ENCODE results near the gene TET3. TPM values are rescaled to one million over a fixed set of nuclear protein-coding genes. Genes with fewer than 3 reads are reported as not detected.
"Not testable (repeated sequence)": the region's sequence is repeated elsewhere in the genome, so short reads cannot be mapped to it uniquely, and the experiment has no call there.

Gene TET3
- polyA plus RNA-seq, 1 of the 3 experiments (the other 2 are of a cell fraction): 1.6 TPM

DNA sequence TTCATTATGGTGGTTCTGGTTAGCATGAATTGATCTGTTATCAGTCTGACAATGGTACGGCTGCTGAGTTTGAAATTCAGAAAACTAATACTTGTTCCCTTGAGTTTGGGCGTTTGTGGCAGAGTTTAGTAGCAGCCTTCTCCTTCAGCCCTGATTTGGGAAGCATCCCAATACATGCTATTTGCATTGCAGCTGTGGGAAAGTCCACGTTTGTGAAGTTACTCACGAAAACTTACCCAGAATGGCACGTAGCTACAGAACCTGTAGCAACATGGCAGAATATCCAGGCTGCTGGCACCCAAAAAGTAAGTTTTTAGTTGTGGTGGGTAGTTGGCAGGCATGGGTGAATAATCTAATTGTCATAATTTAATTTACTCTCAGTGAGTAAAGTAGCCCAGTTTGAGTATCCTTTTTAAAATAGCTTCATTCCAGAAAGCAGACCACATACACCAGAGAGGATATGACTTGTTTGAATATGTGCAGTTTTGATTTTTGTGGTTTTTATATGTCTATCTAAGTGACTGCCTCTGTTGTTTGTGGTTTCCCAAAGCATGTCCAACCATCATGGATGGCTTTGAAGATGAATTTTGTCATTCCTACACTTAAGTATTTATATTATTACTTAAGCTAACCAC, 45.9 kb upstream of the TET3 start (continued):
- TF ChIP-seq MXI1 (IDR thresholded peaks at IDR 0.05; ENCODE audit: low read depth, low read length): 0 out of 2 replicates have a peak, but pooled peaks have one; percentile 23
- TF ChIP-seq YY1 (IDR thresholded peaks at IDR 0.05; ENCODE audit: low read depth): no peak
- peak; percentile 68 for TF ChIP-seq JUND (IDR thresholded peaks at IDR 0.05)
- no peak for TF ChIP-seq GABPA (IDR thresholded peaks at IDR 0.05; ENCODE audit: low read depth)
- no peak for TF ChIP-seq RCOR1 (IDR thresholded peaks at IDR 0.05; ENCODE audit: low read length)
- TF ChIP-seq, protein P1, sequence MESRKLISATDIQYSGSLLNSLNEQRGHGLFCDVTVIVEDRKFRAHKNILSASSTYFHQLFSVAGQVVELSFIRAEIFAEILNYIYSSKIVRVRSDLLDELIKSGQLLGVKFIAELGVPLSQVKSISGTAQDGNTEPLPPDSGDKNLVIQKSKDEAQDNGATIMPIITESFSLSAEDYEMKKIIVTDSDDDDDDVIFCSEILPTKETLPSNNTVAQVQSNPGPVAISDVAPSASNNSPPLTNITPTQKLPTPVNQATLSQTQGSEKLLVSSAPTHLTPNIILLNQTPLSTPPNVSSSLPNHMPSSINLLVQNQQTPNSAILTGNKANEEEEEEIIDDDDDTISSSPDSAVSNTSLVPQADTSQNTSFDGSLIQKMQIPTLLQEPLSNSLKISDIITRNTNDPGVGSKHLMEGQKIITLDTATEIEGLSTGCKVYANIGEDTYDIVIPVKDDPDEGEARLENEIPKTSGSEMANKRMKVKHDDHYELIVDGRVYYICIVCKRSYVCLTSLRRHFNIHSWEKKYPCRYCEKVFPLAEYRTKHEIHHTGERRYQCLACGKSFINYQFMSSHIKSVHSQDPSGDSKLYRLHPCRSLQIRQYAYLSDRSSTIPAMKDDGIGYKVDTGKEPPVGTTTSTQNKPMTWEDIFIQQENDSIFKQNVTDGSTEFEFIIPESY (IDR thresholded peaks at IDR 0.05; ENCODE audit: borderline replicate concordance, low read depth): no peak; the same call in 1 of the 2 replicates
- TF ChIP-seq, protein P2, sequence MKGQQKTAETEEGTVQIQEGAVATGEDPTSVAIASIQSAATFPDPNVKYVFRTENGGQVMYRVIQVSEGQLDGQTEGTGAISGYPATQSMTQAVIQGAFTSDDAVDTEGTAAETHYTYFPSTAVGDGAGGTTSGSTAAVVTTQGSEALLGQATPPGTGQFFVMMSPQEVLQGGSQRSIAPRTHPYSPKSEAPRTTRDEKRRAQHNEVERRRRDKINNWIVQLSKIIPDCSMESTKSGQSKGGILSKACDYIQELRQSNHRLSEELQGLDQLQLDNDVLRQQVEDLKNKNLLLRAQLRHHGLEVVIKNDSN (IDR thresholded peaks at IDR 0.05; ENCODE audit: borderline replicate concordance, low read depth): no peak
- no peak for TF ChIP-seq CHD2 (IDR thresholded peaks at IDR 0.05; ENCODE audit: low read length, partially characterized antibody)
- TF ChIP-seq NFIC (IDR thresholded peaks at IDR 0.05; ENCODE audit: borderline replicate concordance): peak; percentile 69; the same call in 1 of the 2 replicates
- peak; percentile 53; the same call in 1 of the 2 replicates for TF ChIP-seq POLR2AphosphoS5 (IDR thresholded peaks at IDR 0.05; ENCODE audit: low read depth, low read length)
- TF ChIP-seq FOXJ3 (CRISPR knock-in tag; IDR thresholded peaks at IDR 0.05): no peak
- peak; percentile 63 for TF ChIP-seq FOSL2 (IDR thresholded peaks at IDR 0.05; ENCODE audit: borderline replicate concordance, low read depth)
- no peak for TF ChIP-seq ELF1 (IDR thresholded peaks at IDR 0.05)

DNA sequence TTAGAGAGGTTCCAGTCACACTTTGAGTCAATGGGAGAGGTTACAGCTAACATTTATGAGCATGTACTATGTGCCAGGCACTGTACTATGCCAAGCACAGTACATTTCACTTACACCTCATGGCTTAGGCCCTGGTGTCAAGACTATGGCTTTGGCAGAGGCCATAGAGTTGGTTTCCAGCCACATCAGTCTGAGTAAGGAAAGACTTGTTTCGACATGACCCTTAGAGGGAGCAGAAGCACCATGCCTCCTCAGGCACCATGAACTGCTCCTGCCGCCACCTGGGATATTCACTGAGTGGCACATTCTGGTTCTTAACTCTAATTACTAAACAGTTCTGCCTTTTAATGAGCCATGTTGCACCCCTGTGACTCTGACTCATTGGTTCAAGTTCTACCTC, 45.3 kb upstream of the TET3 start:
- H3K4me3 ChIP-seq (ENCODE audit: low read depth in 2 of 2, low read length in 1 of 2): no peak overlapping the region
- peaks cover 100% of the 10 kb centered on the region for H4K20me1 ChIP-seq (ENCODE audit: insufficient read depth)
- no peak overlapping the region for H3K9ac ChIP-seq
- 100% methylated on average over 2 of the region's 2 CpGs for WGBS (ENCODE audit: low lambda C conversion rate)
- H3K9me2 ChIP-seq: no peaks in the 10 kb centered on the region
- peaks cover 36 to 43% of the 10 kb centered on the region in 2 experiments for H3K36me3 ChIP-seq (replicated peaks in 1 of 2; ENCODE audit: control insufficient read depth in 1 of 2, insufficient read depth in 2 of 2, low read length in 1 of 2)
- peak overlapping the region; percentile 58 to 69 for H3K27ac ChIP-seq (ENCODE audit: low read depth in 2 of 2, low read length in 1 of 2)
- TF ChIP-seq, protein P3, sequence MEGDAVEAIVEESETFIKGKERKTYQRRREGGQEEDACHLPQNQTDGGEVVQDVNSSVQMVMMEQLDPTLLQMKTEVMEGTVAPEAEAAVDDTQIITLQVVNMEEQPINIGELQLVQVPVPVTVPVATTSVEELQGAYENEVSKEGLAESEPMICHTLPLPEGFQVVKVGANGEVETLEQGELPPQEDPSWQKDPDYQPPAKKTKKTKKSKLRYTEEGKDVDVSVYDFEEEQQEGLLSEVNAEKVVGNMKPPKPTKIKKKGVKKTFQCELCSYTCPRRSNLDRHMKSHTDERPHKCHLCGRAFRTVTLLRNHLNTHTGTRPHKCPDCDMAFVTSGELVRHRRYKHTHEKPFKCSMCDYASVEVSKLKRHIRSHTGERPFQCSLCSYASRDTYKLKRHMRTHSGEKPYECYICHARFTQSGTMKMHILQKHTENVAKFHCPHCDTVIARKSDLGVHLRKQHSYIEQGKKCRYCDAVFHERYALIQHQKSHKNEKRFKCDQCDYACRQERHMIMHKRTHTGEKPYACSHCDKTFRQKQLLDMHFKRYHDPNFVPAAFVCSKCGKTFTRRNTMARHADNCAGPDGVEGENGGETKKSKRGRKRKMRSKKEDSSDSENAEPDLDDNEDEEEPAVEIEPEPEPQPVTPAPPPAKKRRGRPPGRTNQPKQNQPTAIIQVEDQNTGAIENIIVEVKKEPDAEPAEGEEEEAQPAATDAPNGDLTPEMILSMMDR (IDR thresholded peaks at IDR 0.05): peak; percentile 14; the same call in 1 of the 2 replicates
- TF ChIP-seq FOXJ3 (CRISPR knock-in tag; IDR thresholded peaks at IDR 0.05) (no peak), RAD21 (IDR thresholded peaks at IDR 0.05; ENCODE audit: low read length) (peak; percentile 14; the same call in 1 of the 2 replicates), EP300 (IDR thresholded peaks at IDR 0.05; ENCODE audit: borderline replicate concordance in 1 of 2, low read depth in 1 of 2, low read length in 1 of 2) (no peak)
- TF ChIP-seq, protein P4, sequence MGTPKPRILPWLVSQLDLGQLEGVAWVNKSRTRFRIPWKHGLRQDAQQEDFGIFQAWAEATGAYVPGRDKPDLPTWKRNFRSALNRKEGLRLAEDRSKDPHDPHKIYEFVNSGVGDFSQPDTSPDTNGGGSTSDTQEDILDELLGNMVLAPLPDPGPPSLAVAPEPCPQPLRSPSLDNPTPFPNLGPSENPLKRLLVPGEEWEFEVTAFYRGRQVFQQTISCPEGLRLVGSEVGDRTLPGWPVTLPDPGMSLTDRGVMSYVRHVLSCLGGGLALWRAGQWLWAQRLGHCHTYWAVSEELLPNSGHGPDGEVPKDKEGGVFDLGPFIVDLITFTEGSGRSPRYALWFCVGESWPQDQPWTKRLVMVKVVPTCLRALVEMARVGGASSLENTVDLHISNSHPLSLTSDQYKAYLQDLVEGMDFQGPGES (IDR thresholded peaks at IDR 0.05; ENCODE audit: low read depth, low read length): no peak
- TF ChIP-seq, protein P5, sequence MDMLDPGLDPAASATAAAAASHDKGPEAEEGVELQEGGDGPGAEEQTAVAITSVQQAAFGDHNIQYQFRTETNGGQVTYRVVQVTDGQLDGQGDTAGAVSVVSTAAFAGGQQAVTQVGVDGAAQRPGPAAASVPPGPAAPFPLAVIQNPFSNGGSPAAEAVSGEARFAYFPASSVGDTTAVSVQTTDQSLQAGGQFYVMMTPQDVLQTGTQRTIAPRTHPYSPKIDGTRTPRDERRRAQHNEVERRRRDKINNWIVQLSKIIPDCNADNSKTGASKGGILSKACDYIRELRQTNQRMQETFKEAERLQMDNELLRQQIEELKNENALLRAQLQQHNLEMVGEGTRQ (IDR thresholded peaks at IDR 0.05; ENCODE audit: borderline replicate concordance, low read depth, low read length): no peak
- peaks cover 25 to 36% of the 10 kb centered on the region in 2 experiments for H3K4me1 ChIP-seq (ENCODE audit: control insufficient read depth in 1 of 2, insufficient read depth in 2 of 2, low read depth in 1 of 2, low read length in 1 of 2)
- H3K4me2 ChIP-seq: peak overlapping the region; percentile 55; the same call in 1 of the 2 replicates
- ChIA-PET POLR2A (interaction anchor here (0.9 kb wide), 1 partner anchor 12 kb away, joined by 3 read pairs; the partner anchor contains the start of gene DGUOK), CTCF (no interaction called here)
- no peaks in the 10 kb centered on the region for H3K27me3 ChIP-seq (ENCODE audit: insufficient read depth)
- DNase-seq: no peak
- H2AFZ ChIP-seq (ENCODE audit: low read depth): no peak overlapping the region
- peaks cover 87% of the 10 kb centered on the region for H3K79me2 ChIP-seq (ENCODE audit: insufficient read depth)
- H3K9me3 ChIP-seq: no peaks in the 10 kb centered on the region
- H3F3A ChIP-seq (replicated peaks; ENCODE audit: insufficient read depth): peaks cover 47% of the 10 kb centered on the region

DNA sequence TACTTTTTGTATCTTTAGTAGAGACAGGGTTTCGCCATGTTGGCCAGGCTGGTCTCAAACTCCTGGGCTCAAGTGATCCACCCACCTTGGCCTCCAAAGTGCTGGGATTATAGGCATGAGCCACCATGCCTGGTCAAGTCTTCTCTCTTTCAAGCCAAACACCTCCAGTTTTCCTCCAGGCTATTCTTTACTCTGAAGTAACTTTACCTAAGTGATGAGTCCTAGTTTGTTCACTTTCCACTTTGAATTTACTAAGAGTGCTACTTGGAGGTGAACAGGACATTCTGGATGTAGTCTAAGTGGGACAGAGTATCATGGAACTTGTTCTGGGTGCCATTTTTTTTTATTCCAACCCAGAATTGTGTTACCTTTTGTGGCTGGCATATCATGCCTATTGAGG, 44.6 kb upstream of the TET3 start:
- H3K4me2 ChIP-seq; H3K27me3 ChIP-seq (ENCODE audit: insufficient read depth); H3K9ac ChIP-seq; DNase-seq; CTCF ChIA-PET; H3K9me2 ChIP-seq; H3K27ac ChIP-seq (ENCODE audit: low read depth in 2 of 2, low read length in 1 of 2); H2AFZ ChIP-seq (ENCODE audit: low read depth); H3K4me3 ChIP-seq (ENCODE audit: low read depth in 2 of 2, low read length in 1 of 2); POLR2A ChIA-PET; H3K9me3 ChIP-seq: not testable (repeated sequence)
- Histone ChIP-seq H3F3A (replicated peaks; ENCODE audit: insufficient read depth) (peaks cover 47% of the 10 kb centered on the region), H4K20me1 (ENCODE audit: insufficient read depth) (peaks cover 100% of the 10 kb centered on the region), H3K4me1 (ENCODE audit: control insufficient read depth in 1 of 2, insufficient read depth in 2 of 2, low read depth in 1 of 2, low read length in 1 of 2) (peaks cover 25 to 34% of the 10 kb centered on the region in 2 experiments), H3K79me2 (ENCODE audit: insufficient read depth) (peaks cover 87% of the 10 kb centered on the region), H3K36me3 (replicated peaks in 1 of 2; ENCODE audit: control insufficient read depth in 1 of 2, insufficient read depth in 2 of 2, low read length in 1 of 2) (peaks cover 43 to 49% of the 10 kb centered on the region in 2 experiments)
- WGBS (ENCODE audit: low lambda C conversion rate): no CpG with 5 or more reads among the region's 1 CpG
